H1 (cell line): ENCODE measurements around the gene OR14J1. TPM values are rescaled to one million over a fixed set of nuclear protein-coding genes. Genes with fewer than 3 reads are reported as not detected.
"Not testable (repeated sequence)": the region's sequence is repeated elsewhere in the genome, so short reads cannot be mapped to it uniquely, and the experiment has no call there.

Experiments used
- CTCF ChIA-PET: fragments of 300-600 bp; sonication (Branson Sonifier 250); formaldehyde crosslinking; loops from one replicate; lab custom pipeline; 2021; ENCODE audit not compliant: partially characterized antibody; lab: Charles Lee
- POLR2A ChIA-PET: fragments of 300-600 bp; sonication (Branson Sonifier 250); formaldehyde crosslinking; loops from one replicate; lab custom pipeline; 2021; ENCODE audit warnings: inconsistent platforms; ENCODE audit not compliant: partially characterized antibody; lab: Charles Lee
- DNase-seq, 2 experiments: peaks; one replicate each; pipeline versions ENCODE4 v3.0.0 to v3.0.0-alpha.2; 2010 to 2022; ENCODE audit warnings: low spot score in 2 of 2, low read depth in 1 of 2, mixed read lengths in 1 of 2
- FAIRE-seq: peaks from 2 replicates; lab custom pipeline; 2011; peaks lifted over from hg19 to GRCh38; lab: Jason Lieb, UNC
- H2AFZ ChIP-seq: 2 replicates; pipeline ENCODE4 v1.8.1; 2012; ENCODE audit warnings: low read length, inconsistent platforms
- H2AK5ac ChIP-seq: 2 replicates; pipeline ENCODE4 v1.6.1; 2013; ENCODE audit warnings: low read depth, low read length
- H2BK120ac ChIP-seq: replicated peaks from 2 replicates; pipeline ENCODE3; 2013; ENCODE audit warnings: low read depth, low read length, inconsistent platforms
- H2BK12ac ChIP-seq: 2 replicates; pipeline ENCODE4 v1.6.1; 2013; ENCODE audit warnings: low read depth, low read length
- H2BK15ac ChIP-seq: 2 replicates; pipeline ENCODE4 v1.6.1; 2013; ENCODE audit warnings: low read length
- H2BK20ac ChIP-seq: 2 replicates; pipeline ENCODE4 v1.6.1; 2013; ENCODE audit warnings: low read length
- H2BK5ac ChIP-seq: 2 replicates; pipeline ENCODE4 v1.6.1; 2013; ENCODE audit warnings: low read depth, low read length
- H3K14ac ChIP-seq: 2 replicates; pipeline ENCODE4 v1.6.1; 2013; ENCODE audit warnings: inconsistent platforms; ENCODE audit not compliant: insufficient read length
- H3K18ac ChIP-seq: 2 replicates; pipeline ENCODE4 v1.6.1; 2013; ENCODE audit warnings: low read length; ENCODE audit errors: extremely low read depth
- H3K23ac ChIP-seq: 2 replicates; pipeline ENCODE4 v1.6.1; 2013; ENCODE audit warnings: inconsistent platforms; ENCODE audit not compliant: insufficient read length
- H3K23me2 ChIP-seq: 2 replicates; pipeline ENCODE4 v1.6.1; 2013; ENCODE audit warnings: low read depth, low read length
- H3K27ac ChIP-seq: 2 replicates; pipeline ENCODE4 v1.6.1; 2011; ENCODE audit warnings: low read depth, low read length, inconsistent platforms
- H3K27me3 ChIP-seq, 4 experiments: replicated peaks in 1 of 4; 1 replicate in 1 of 4; 2 replicates in 3 of 4; pipeline versions ENCODE4 v1.6.1 to v1.8.1; 2011 to 2013; ENCODE audit warnings: low read length in 3 of 4, mild to moderate bottlenecking in 3 of 4, inconsistent platforms in 2 of 4, mixed read lengths in 2 of 4, moderate library complexity in 1 of 4; ENCODE audit not compliant: control insufficient read depth in 3 of 4, insufficient read depth in 3 of 4; ENCODE audit errors: extremely low read depth in 1 of 4
- H3K36me3 ChIP-seq, 4 experiments: 2 replicates each; pipeline versions ENCODE4 v1.6.1 to v1.8.1; 2011 to 2013; ENCODE audit warnings: mild to moderate bottlenecking in 4 of 4, low read length in 3 of 4, moderate library complexity in 2 of 4, control low read depth in 1 of 4, inconsistent platforms in 1 of 4; ENCODE audit not compliant: insufficient read depth in 4 of 4, control insufficient read depth in 2 of 4
- H3K4ac ChIP-seq: replicated peaks from 2 replicates; pipeline ENCODE3; 2013; ENCODE audit warnings: low read length, low read depth, mixed read lengths, inconsistent platforms; ENCODE audit not compliant: insufficient read length
- H3K4me1 ChIP-seq, 4 experiments: replicated peaks in 1 of 4; 1 replicate in 1 of 4; 2 replicates in 3 of 4; pipeline versions ENCODE4 v1.6.1 to v1.8.1; 2011 to 2013; ENCODE audit warnings: low read length in 3 of 4, inconsistent platforms in 2 of 4, mixed read lengths in 1 of 4; ENCODE audit not compliant: insufficient read depth in 4 of 4, control insufficient read depth in 3 of 4
- H3K4me2 ChIP-seq, 2 experiments: 2 replicates each; pipeline versions ENCODE4 v1.6.1 to v1.8.1; 2011 to 2013; ENCODE audit warnings: low read depth in 2 of 2, low read length in 2 of 2, control low read depth in 1 of 2, inconsistent platforms in 1 of 2, mild to moderate bottlenecking in 1 of 2; ENCODE audit not compliant: insufficient read depth in 1 of 2
- H3K4me3 ChIP-seq, 4 experiments: fragments of 200-600, 300-600 bp in 1 of 4; sonication (generic), shearing (Covaris generic), sonication (Bioruptor Twin) in 1 of 4; 2 replicates each; pipeline versions ENCODE4 v1.5.1 to v1.8.1; 2011 to 2016; ENCODE audit warnings: low read length in 4 of 4, low read depth in 3 of 4, control low read depth in 2 of 4, inconsistent platforms in 2 of 4, mild to moderate bottlenecking in 2 of 4, mixed read lengths in 1 of 4, moderate library complexity in 1 of 4; ENCODE audit not compliant: insufficient read depth in 2 of 4; ENCODE audit errors: extremely low read depth in 1 of 4
- H3K56ac ChIP-seq: replicated peaks from 2 replicates; pipeline ENCODE3; 2013; ENCODE audit warnings: low read depth, mild to moderate bottlenecking, mixed read lengths, low read length, inconsistent platforms; ENCODE audit not compliant: insufficient read length
- H3K79me1 ChIP-seq: 2 replicates; pipeline ENCODE4 v1.6.1; 2013; ENCODE audit warnings: low read depth, low read length, control low read depth
- H3K79me2 ChIP-seq, 2 experiments: 2 replicates each; pipeline versions ENCODE4 v1.6.1 to v1.8.1; 2012 to 2013; ENCODE audit warnings: low read length in 2 of 2, mild to moderate bottlenecking in 2 of 2, inconsistent platforms in 1 of 2; ENCODE audit not compliant: insufficient read depth in 2 of 2, control insufficient read depth in 1 of 2
- H3K9ac ChIP-seq, 4 experiments: replicated peaks in 1 of 4; 1 replicate in 1 of 4; 2 replicates in 3 of 4; pipeline versions ENCODE4 v1.6.1 to v1.8.1; 2011 to 2013; ENCODE audit warnings: low read depth in 3 of 4, low read length in 3 of 4, control low read depth in 2 of 4, mild to moderate bottlenecking in 2 of 4, moderate library complexity in 2 of 4, inconsistent platforms in 1 of 4; ENCODE audit errors: extremely low read depth in 1 of 4
- H3K9me3 ChIP-seq, 2 experiments: 2 replicates each; pipeline versions ENCODE4 v1.6.1 to v1.8.1; 2012 to 2013; ENCODE audit warnings: mild to moderate bottlenecking in 2 of 2, moderate library complexity in 2 of 2, control low read depth in 1 of 2, inconsistent platforms in 1 of 2, low read depth in 1 of 2, low read length in 1 of 2, mixed read lengths in 1 of 2; ENCODE audit not compliant: insufficient read depth in 2 of 2
- H4K20me1 ChIP-seq, 2 experiments: replicated peaks in 1 of 2; 2 replicates each; pipeline versions ENCODE3 to v1.8.1; 2011 to 2013; ENCODE audit warnings: inconsistent platforms in 2 of 2, low read length in 2 of 2, mild to moderate bottlenecking in 1 of 2; ENCODE audit not compliant: insufficient read depth in 2 of 2, control insufficient read depth in 1 of 2
- H4K5ac ChIP-seq: 2 replicates; pipeline ENCODE4 v1.6.1; 2013; ENCODE audit warnings: low read length, low read depth, mixed read lengths, inconsistent platforms; ENCODE audit not compliant: insufficient read length
- H4K8ac ChIP-seq: 2 replicates; pipeline ENCODE4 v1.8.0; 2013; ENCODE audit warnings: mild to moderate bottlenecking, moderate library complexity, low read length, inconsistent platforms; ENCODE audit not compliant: insufficient read depth; ENCODE audit errors: extremely low read depth
- H4K91ac ChIP-seq: replicated peaks from 2 replicates; pipeline ENCODE3; 2013; ENCODE audit warnings: low read length, mixed read lengths, inconsistent platforms; ENCODE audit not compliant: insufficient read length
- WGBS, 2 experiments: shearing (Covaris generic) in 1 of 2; methylation state at CpG; one replicate each; pipeline versions ENCODE4 v1.1.6 to v1.1.7; 2013 to 2015; ENCODE audit warnings: low lambda C conversion rate in 2 of 2, mixed read lengths in 2 of 2, inconsistent platforms in 1 of 2, low coverage in 1 of 2, missing lambda C conversion rate in 1 of 2; ENCODE audit not compliant: insufficient replicate concordance in 2 of 2, insufficient coverage in 1 of 2, insufficient read length in 1 of 2; ENCODE audit errors: extremely low coverage in 1 of 2, missing lambda C conversion rate in 1 of 2; 5-methylcytosine and 5-hydroxymethylcytosine counted together
- polyA plus RNA-seq, 7 experiments: library from polyadenylated mRNA; depleted of rRNA in 3 of 7; stranded (reverse) in 5 of 7; unstranded in 2 of 7; fragments of >200 nt in 5 of 7; fragments of 200-250 nt in 2 of 7; gene quantifications; 1 replicate in 5 of 7; 2 replicates in 1 of 7; 4 replicates in 1 of 7; pipeline versions ENCODE4 v1.2.1 to v1.2.3, GENCODE V29; 2011 to 2013; ENCODE audit warnings: missing spikeins in 2 of 7, mixed read lengths in 2 of 7
- total RNA-seq: library from RNA; stranded (reverse); fragmentation: NEBNext Ultra II Directional; extraction: Animal tissue kit (Norgen Biotek cat#: 25700); gene quantifications from 2 replicates; pipeline ENCODE4 v1.2.1, GENCODE V29; 2021

OR14J1 gene
- total and polyA plus RNA-seq, 2 of the 8 experiments (the other 6 are each of a cell fraction or from before 2014, with no cell fraction given) = not detected

DNA sequence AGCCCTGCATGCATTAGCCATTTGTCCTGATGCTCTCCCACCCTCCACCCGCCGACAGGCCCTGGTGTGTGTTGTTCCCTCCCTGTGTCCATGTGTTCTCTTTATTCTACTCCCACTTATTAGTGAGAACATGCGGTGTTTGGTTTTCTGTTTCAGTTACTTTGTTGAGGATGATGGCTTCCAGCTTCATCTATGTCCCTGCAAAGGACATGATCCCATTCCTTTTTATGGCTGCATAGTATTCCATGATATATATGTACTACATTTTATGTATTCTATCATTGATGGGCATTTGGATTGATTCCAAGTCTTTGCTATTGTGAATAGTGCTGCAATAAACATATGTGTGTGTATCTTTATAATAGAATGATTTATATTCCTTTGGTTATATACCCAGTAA is 47.8 kb downstream of the OR14J1 start:
- H3K79me1 ChIP-seq, H4K8ac ChIP-seq, H3K56ac ChIP-seq, H3K27ac ChIP-seq, H3K14ac ChIP-seq, H3K4ac ChIP-seq, H3K23me2 ChIP-seq, DNase-seq, H2AK5ac ChIP-seq, FAIRE-seq, H3K4me2 ChIP-seq, H3K23ac ChIP-seq, H2AFZ ChIP-seq, H2BK12ac ChIP-seq, H2BK120ac ChIP-seq, H2BK15ac ChIP-seq, POLR2A ChIA-PET, H3K79me2 ChIP-seq, H4K5ac ChIP-seq, H3K9me3 ChIP-seq, H3K27me3 ChIP-seq, H2BK20ac ChIP-seq, H3K9ac ChIP-seq, H3K18ac ChIP-seq, H3K4me1 ChIP-seq, H3K4me3 ChIP-seq, H4K20me1 ChIP-seq, H3K36me3 ChIP-seq, H2BK5ac ChIP-seq, H4K91ac ChIP-seq: not testable (repeated sequence)
- WGBS, 2 experiments = 85% methylated on average over 3 of the region's 3 CpGs; no CpG with 5 or more reads in 1 of the 2 experiments
- CTCF ChIA-PET = interaction anchor here (0.9 kb wide), 1 partner anchor 341 kb away, joined by 4 read pairs; no protein-coding TSS in a partner anchor
